HG03139 (cell line): ENCODE data around the gene RRAD.
"Not testable (repeated sequence)": the region's sequence is repeated elsewhere in the genome, so short reads cannot be mapped to it uniquely, and the experiment has no call there.

Experiments
- ATAC-seq: cut with Tn5 transposase; IDR thresholded peaks from one replicate; pipeline ENCODE4 v1.9.1; 2021; ENCODE audit not compliant: unreplicated experiment

RRAD gene

DNA sequence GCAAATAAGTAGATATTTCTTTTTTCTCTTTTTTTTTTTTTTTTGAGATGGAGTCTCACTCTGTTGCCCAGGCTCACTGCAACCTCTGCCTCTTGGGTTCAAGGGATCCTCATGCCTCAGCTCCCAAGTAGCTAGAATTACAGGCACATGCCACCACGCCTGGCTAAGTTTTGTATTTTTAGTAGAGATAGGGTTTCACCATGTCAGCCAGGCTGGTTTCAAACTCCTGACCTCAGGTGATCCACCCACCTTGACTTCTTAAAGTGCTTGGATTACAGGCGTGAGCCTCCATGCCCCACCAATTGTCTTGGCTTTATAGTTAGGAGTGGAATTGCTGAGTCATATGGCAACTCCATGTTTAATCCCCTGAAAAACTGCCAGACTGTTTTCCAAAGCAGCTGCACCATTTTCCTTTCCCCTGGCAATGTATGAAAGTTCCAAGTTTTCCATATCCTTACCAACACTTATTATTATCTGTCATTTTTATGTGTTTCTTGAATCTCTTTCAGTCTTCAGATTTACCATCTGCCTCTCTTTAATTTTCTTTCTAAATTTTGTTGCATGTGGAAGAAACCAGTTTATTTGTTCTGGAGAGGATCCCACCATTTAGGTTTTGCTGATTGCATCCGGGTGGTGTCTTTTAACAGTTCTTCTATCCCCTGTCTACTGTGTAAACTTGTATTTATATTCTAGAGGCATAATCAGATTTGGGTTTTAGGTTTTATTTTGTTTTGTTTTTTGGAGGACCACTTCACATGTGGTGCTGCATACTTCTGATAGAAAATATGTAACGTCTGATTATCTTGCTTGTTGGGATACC, 25.8 kb upstream of the RRAD start:
- ATAC-seq = no peak

DNA sequence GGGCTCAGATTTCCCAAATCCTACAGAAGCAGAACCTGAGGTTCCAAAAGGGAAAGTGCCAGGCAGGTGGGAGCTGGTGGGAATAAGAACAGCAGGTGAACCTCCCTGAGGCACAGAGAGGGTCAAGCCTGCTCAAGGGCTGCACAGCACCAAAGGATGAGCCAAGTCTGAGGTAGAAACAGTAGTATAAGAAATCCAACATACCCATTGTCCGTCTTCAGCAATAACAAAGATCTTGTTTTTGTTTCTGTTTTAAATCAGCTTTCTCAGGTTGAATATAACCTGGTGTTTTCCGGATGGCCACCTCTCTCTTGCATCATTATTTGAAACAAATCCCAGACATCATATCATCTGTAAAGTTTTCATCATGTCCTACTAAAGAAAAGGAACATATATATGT, 25.1 kb upstream of the RRAD start:
- ATAC-seq = no peak

GRCh38 chr16:66949472-66949871, 24.1 kb upstream of the RRAD start:
- no peak for ATAC-seq

- no peak for ATAC-seq
Measured at GRCh38 chr16:66948837-66949225, 23.5 kb upstream of the RRAD start.

DNA sequence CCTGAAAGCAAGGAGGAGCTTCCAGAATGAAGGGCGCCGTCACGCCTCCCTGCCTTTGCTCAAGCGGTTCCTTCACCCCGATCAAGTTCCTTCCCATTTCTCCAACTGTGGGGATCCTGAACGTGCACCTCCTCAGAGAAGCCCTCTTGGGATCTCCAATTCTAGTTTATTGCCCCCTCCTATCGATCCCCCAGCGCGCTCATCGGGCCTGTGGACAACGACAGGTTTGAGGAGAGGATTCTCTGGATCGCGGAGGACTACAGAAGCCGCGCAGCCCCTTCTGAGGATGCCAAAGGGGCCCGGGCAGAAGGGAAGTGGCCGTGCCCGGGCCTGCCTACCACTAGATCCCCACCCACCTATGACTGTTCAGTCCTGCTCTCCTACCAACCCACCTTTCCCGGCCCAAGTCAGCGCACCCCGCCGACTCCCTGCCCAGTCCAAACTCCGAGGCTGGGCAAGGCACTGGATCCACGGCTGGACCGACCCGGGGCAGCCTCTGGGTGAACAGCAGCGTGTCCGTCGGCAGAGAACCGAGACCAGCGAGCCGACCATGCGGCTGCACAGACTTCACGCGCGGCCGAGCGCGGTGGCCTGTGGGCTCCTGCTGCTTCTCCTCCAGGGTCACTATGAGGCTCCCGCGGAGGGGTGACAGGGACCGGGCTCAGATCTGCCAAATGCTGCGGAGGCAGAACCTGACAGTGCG, 22.9 kb upstream of the RRAD start:
- no peak for ATAC-seq

DNA sequence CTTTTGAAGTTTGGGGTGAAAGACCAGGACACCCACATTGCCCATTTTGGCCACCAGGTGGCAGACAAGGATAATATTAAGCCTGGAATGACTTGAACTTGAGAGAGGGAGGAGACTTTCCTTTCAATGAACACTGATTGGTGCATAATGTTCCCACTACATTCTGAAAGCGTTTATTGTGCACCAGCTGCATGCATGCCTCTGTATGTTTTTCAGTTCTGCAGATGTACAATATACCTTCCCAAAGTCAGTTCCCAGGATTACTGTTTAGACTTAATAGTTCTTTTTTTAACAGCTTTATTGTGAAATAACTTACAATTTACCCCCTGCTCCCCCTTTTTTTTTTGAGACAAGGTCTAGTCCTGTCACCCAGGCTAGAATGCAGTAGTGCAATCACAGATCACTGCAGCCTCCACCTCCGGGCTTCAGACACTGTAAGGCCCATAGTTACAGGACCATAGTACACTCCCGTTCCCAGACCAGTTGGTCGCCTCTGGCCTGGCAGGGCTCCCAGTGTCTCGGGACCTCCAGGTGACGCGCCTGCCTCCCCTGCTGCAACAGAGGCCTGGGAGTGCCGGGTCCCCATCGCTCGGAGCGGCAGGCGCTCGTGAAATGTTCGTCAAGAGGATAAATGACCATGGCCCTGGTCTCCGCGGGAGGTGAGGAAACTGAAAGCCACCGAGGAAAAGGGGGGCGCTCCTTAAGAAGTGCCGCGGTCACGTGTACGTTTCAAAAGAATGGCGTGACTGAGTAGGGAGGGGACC, 22.1 kb upstream of the RRAD start:
- ATAC-seq = peak; percentile 58

- no peak for ATAC-seq
Measured at GRCh38 chr16:66946974-66947301, 21.6 kb upstream of the RRAD start.

GRCh38 chr16:66946541-66946940, 21.2 kb upstream of the RRAD start:
- ATAC-seq = no peak

- no peak for ATAC-seq
Measured at GRCh38 chr16:66945939-66946338, 20.6 kb upstream of the RRAD start.

DNA sequence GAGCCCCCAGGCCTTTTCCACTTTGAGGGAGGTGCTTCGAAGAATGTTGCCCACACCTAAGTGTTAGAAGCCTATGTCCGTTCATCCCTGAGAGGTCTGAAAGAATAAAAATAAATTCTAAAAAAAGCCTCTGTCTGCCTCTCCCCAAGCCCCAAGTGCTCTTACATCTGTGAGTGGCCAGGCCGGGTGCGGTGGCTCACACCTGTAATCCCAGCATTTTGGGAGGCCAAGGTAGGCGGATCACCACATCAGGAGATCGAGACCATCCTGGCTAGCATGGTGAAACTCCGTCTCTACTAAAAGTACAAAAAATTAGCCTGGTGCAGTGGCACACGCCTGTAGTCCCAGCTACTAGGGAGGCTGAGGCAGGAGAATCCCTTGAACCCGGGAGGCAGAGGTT, 19.6 kb upstream of the RRAD start:
- not testable (repeated sequence) for ATAC-seq

GRCh38 chr16:66944054-66944441, 18.7 kb upstream of the RRAD start:
- no peak for ATAC-seq

GRCh38 chr16:66943426-66944053, 18.2 kb upstream of the RRAD start:
- no peak for ATAC-seq

DNA sequence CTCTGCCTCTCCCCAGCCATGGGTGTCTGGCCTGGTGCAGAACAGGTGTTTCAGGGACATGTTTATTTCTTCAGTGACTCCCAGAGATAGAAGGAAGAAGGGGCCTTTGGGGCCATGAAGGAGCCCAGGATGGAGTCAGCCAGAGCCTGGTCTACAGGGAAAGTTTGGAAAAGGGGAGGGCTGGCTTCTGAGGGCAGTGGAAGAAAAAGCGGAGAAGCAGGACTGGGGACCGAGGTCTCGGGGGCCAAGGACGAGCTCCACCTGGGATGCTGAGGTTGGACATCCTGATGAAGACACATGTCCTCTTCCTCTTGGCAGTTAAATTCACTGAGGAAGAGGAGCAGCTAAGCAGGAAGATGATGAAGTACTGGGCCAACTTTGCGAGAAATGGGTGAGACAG, 17.6 kb upstream of the RRAD start:
- no peak for ATAC-seq

DNA sequence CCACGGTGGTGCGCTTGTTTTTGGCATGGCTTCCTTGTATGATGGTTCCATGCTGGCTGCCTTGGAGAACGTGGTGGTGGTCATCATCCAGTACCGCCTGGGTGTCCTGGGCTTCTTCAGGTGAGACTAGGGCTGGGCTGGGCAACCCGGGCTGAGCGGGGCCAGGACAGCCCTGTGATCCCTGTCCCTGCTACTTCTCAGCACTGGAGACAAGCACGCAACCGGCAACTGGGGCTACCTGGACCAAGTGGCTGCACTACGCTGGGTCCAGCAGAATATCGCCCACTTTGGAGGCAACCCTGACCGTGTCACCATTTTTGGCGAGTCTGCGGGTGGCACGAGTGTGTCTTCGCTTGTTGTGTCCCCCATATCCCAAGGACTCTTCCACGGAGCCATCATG, 14.9 kb upstream of the RRAD start:
- ATAC-seq = no peak

- no peak for ATAC-seq
Measured at GRCh38 chr16:66939366-66939765, 14.0 kb upstream of the RRAD start.

DNA sequence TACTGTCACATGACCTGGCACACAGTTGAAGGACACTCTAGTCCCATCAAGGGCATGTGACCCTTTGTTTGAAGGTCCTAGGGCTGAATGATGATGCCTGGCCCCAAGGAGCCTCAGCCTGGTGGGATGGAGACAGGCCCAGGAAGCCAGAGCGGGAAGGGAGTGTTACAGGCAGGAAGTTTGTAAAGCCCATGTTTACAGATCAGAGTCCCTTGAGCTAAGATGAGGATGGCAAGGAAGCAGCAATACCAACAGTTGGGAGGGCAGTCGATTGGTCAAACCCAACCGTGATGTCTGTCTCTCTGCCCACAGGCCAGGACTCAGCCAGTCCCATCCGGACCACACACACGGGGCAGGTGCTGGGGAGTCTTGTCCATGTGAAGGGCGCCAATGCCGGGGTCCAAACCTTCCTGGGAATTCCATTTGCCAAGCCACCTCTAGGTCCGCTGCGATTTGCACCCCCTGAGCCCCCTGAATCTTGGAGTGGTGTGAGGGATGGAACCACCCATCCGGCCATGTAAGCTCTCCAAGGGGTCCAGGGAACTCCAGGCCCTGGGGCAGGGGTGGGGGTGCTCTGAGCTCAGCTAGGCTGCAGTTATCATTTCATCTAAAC, 12.5 kb upstream of the RRAD start:
- no peak for ATAC-seq

GRCh38 chr16:66936889-66937554, 11.7 kb upstream of the RRAD start:
- ATAC-seq = no peak

- ATAC-seq = no peak
Measured at GRCh38 chr16:66936462-66936861, 11.1 kb upstream of the RRAD start.

- ATAC-seq = no peak
Measured at GRCh38 chr16:66935314-66936011, 10.1 kb upstream of the RRAD start, which contains the start of gene CES2. Gene CES2, plus strand, starts transcription at chr16:66935516. Its CDS starts 120 bp downstream, at chr16:66935636.

- peak; percentile 17 for ATAC-seq
Measured at GRCh38 chr16:66934839-66935313, 9.5 kb upstream of the RRAD start.
